IMR-90 (cell line): ENCODE measurements around the gene GNAT3. TPM values are rescaled to one million over a fixed set of nuclear protein-coding genes. Genes with fewer than 3 reads are reported as not detected.
A peak's percentile ranks its signal among the peaks of the same experiment; 100 is the strongest.

Source experiments
- ATAC-seq: fragments of 200-7000 bp; cut with Tn5 transposase; 2 replicates; pipeline ENCODE4 v1.9.1; 2020; ENCODE audit warnings: low read depth, mild to moderate bottlenecking, moderate library complexity
- BruUV-seq: library from RNA; stranded (reverse); fragments of 400-500 nt; replicated peaks from 2 replicates; lab custom pipeline; 2021; lab: Mats Ljungman, UMichigan
- CTCF ChIA-PET: fragments of 300-600 bp; formaldehyde crosslinking; extraction: SDS; loops from one replicate; lab custom pipeline; 2021; ENCODE audit warnings: antibody characterized with exemption; lab: Yijun Ruan, JAX
- POLR2A ChIA-PET: fragments of 300-600 bp; sonication (Branson Sonifier 250); formaldehyde crosslinking; loops from one replicate; lab custom pipeline; 2022; ENCODE audit warnings: antibody characterized with exemption; ENCODE audit not compliant: unreplicated experiment; lab: Charles Lee
- DNase-seq: peaks from one replicate; pipeline ENCODE4 v3.0.0; 2013
- H2AFZ ChIP-seq: replicated peaks from 2 replicates; pipeline ENCODE3; 2013; ENCODE audit warnings: low read length, mild to moderate bottlenecking; ENCODE audit not compliant: poor library complexity
- H2AK5ac ChIP-seq: 2 replicates; pipeline ENCODE4 v1.6.1; 2013; ENCODE audit warnings: low read depth, low read length, inconsistent platforms
- H2AK9ac ChIP-seq: replicated peaks from 2 replicates; pipeline ENCODE3; 2013; ENCODE audit warnings: mild to moderate bottlenecking, low read depth, low read length, moderate library complexity; ENCODE audit not compliant: poor library complexity
- H2BK120ac ChIP-seq: 2 replicates; pipeline ENCODE4 v1.6.1; 2013; ENCODE audit warnings: low read depth, low read length, inconsistent platforms
- H2BK15ac ChIP-seq: 3 replicates; pipeline ENCODE4 v1.6.1; 2013; ENCODE audit warnings: low read depth, low read length, inconsistent platforms
- H2BK20ac ChIP-seq: 2 replicates; pipeline ENCODE4 v1.6.1; 2013; ENCODE audit warnings: low read depth, mild to moderate bottlenecking, inconsistent platforms, low read length, moderate library complexity
- H2BK5ac ChIP-seq: 2 replicates; pipeline ENCODE4 v1.6.1; 2013; ENCODE audit warnings: mild to moderate bottlenecking, low read depth, low read length, inconsistent platforms; ENCODE audit not compliant: poor library complexity, severe bottlenecking
- H3K14ac ChIP-seq: replicated peaks from 2 replicates; pipeline ENCODE4 v1.6.1; 2013; ENCODE audit warnings: low read depth, low read length, inconsistent platforms
- H3K18ac ChIP-seq: 2 replicates; pipeline ENCODE4 v1.6.1; 2013; ENCODE audit warnings: low read depth, low read length, control low read depth
- H3K23ac ChIP-seq: 2 replicates; pipeline ENCODE4 v1.6.1; 2013; ENCODE audit warnings: low read depth, low read length, inconsistent platforms
- H3K27ac ChIP-seq: 2 replicates; pipeline ENCODE4 v1.5.1; 2013; ENCODE audit warnings: mild to moderate bottlenecking, control low read depth, low read length; ENCODE audit not compliant: insufficient read depth
- H3K27me3 ChIP-seq: 2 replicates; pipeline ENCODE4 v1.6.1; 2013; ENCODE audit warnings: low read length; ENCODE audit not compliant: control insufficient read depth, insufficient read depth
- H3K36me3 ChIP-seq: 2 replicates; pipeline ENCODE4 v1.6.1; 2013; ENCODE audit warnings: low read length, mixed read lengths; ENCODE audit not compliant: control insufficient read depth, insufficient read depth
- H3K4ac ChIP-seq: 2 replicates; pipeline ENCODE4 v1.6.1; 2013; ENCODE audit warnings: low read depth, low read length, inconsistent platforms
- H3K4me1 ChIP-seq: 2 replicates; pipeline ENCODE4 v1.6.1; 2013; ENCODE audit warnings: low read length, mixed read lengths; ENCODE audit not compliant: control insufficient read depth, insufficient read depth
- H3K4me2 ChIP-seq: 2 replicates; pipeline ENCODE4 v1.6.1; 2013; ENCODE audit warnings: low read depth, mild to moderate bottlenecking, control low read depth, low read length, moderate library complexity
- H3K4me3 ChIP-seq: 2 replicates; pipeline ENCODE4 v1.5.1; 2013; ENCODE audit warnings: low read depth, mild to moderate bottlenecking, control low read depth, low read length, moderate library complexity; ENCODE audit not compliant: insufficient read depth
- H3K56ac ChIP-seq: 2 replicates; pipeline ENCODE4 v1.6.1; 2013; ENCODE audit warnings: low read length, inconsistent platforms; ENCODE audit not compliant: insufficient read depth; ENCODE audit errors: extremely low read depth
- H3K79me1 ChIP-seq, 2 experiments: 2 replicates each; pipeline ENCODE4 v1.6.1; 2013; ENCODE audit warnings: low read length in 2 of 2, inconsistent platforms in 1 of 2, low read depth in 1 of 2
- H3K9ac ChIP-seq: 2 replicates; pipeline ENCODE4 v1.6.1; 2013; ENCODE audit warnings: low read depth, low read length, control low read depth
- H3K9me1 ChIP-seq: 2 replicates; pipeline ENCODE4 v1.6.1; 2013; ENCODE audit warnings: low read length, inconsistent platforms; ENCODE audit not compliant: insufficient read depth
- H3K9me3 ChIP-seq: 2 replicates; pipeline ENCODE4 v1.6.1; 2013; ENCODE audit warnings: low read length; ENCODE audit not compliant: control insufficient read depth, insufficient read depth
- H4K20me1 ChIP-seq: 2 replicates; pipeline ENCODE4 v1.6.1; 2013; ENCODE audit warnings: low read length, inconsistent platforms; ENCODE audit not compliant: insufficient read depth
- H4K5ac ChIP-seq: 2 replicates; pipeline ENCODE4 v1.6.1; 2013; ENCODE audit warnings: mild to moderate bottlenecking, low read depth, low read length, control low read depth
- H4K8ac ChIP-seq, 2 experiments: 2 replicates each; pipeline ENCODE4 v1.6.1; 2013; ENCODE audit warnings: low read depth in 2 of 2, low read length in 2 of 2, control low read depth in 1 of 2, inconsistent platforms in 1 of 2
- H4K91ac ChIP-seq: 2 replicates; pipeline ENCODE4 v1.6.1; 2013; ENCODE audit warnings: low read depth, low read length, inconsistent platforms; ENCODE audit not compliant: insufficient read depth
- BHLHE40 ChIP-seq: fragments of 150-350 bp; IDR thresholded peaks from 2 replicates; pipeline ENCODE4 v1.6.1; 2016; ENCODE audit warnings: mild to moderate bottlenecking, low read depth, low read length
- CEBPB ChIP-seq: IDR thresholded peaks from 2 replicates; pipeline ENCODE4 v1.6.1; 2012; ENCODE audit warnings: low read depth, low read length, improper control_type of control experiment
- CHD1 ChIP-seq: IDR thresholded peaks from 2 replicates; pipeline ENCODE4 v1.6.1; 2012; ENCODE audit warnings: low read depth, low read length, improper control_type of control experiment
- ELK1 ChIP-seq: fragments of 150-350 bp; IDR thresholded peaks from 2 replicates; pipeline ENCODE4 v1.6.1; 2016; ENCODE audit warnings: low read depth, mild to moderate bottlenecking, low read length, moderate library complexity, borderline replicate concordance
- FOS ChIP-seq: fragments of 150-350 bp; IDR thresholded peaks from 2 replicates; pipeline ENCODE4 v1.6.1; 2016; ENCODE audit warnings: low read depth, low read length
- MAFK ChIP-seq: IDR thresholded peaks from 2 replicates; pipeline ENCODE4 v1.6.1; 2012; ENCODE audit warnings: low read depth, low read length, improper control_type of control experiment
- MXI1 ChIP-seq: IDR thresholded peaks from 2 replicates; pipeline ENCODE4 v1.6.1; 2012; ENCODE audit warnings: low read depth, mild to moderate bottlenecking, low read length, moderate library complexity, borderline replicate concordance
- NFE2L2 ChIP-seq: fragments of 150-350 bp; IDR thresholded peaks from 2 replicates; pipeline ENCODE4 v1.6.1; 2016; ENCODE audit warnings: low read depth, mild to moderate bottlenecking, low read length
- RCOR1 ChIP-seq: IDR thresholded peaks from 2 replicates; pipeline ENCODE4 v1.6.1; 2012; ENCODE audit warnings: mild to moderate bottlenecking, low read length, improper control_type of control experiment; ENCODE audit not compliant: insufficient replicate concordance
- RFX5 ChIP-seq: IDR thresholded peaks from 2 replicates; pipeline ENCODE4 v1.8.0; 2012; ENCODE audit warnings: low read depth, mild to moderate bottlenecking, low read length, moderate library complexity
- USF2 ChIP-seq: fragments of 150-350 bp; IDR thresholded peaks from 2 replicates; pipeline ENCODE4 v1.6.1; 2017; ENCODE audit warnings: mild to moderate bottlenecking, antibody characterized with exemption, low read length, low read depth
- WGBS, 2 experiments: methylation state at CpG; one replicate each; pipeline versions ENCODE4 v1.1.5 to v1.1.7; 2013; ENCODE audit warnings: missing lambda C conversion rate in 2 of 2; ENCODE audit not compliant: insufficient read length in 1 of 2; ENCODE audit errors: extremely low coverage in 2 of 2; 5-methylcytosine and 5-hydroxymethylcytosine counted together
- dilution Hi-C: fragments of 300-500 bp; cut with HindIII; formaldehyde crosslinking; loops from one replicate; pipeline ENCODE4 v1.14.3; 2018; ENCODE audit warnings: low sequenced_read_pairs; ENCODE audit not compliant: unreplicated experiment
- in situ Hi-C: fragments of 300-500 bp; cut with MboI; formaldehyde crosslinking; loops from 3 replicates; pipeline ENCODE4 v1.14.3; 2019; ENCODE audit warnings: low sequenced_read_pairs, inconsistent platforms, mixed read lengths
- intact Hi-C: fragments of 100-400 bp; cut with micrococcal nuclease; formaldehyde crosslinking; loops from 2 replicates; pipeline ENCODE4 v1.10.0; 2022
- polyA plus RNA-seq, 3 experiments: library from polyadenylated mRNA; depleted of rRNA; stranded (reverse); fragments of >200 nt; gene quantifications; 2 replicates each; pipeline ENCODE4 v1.2.3, GENCODE V29; 2012; ENCODE audit warnings: low replicate concordance in 1 of 3
- total RNA-seq: library from RNA; depleted of rRNA; stranded (reverse); fragments of >200 nt; gene quantifications from 2 replicates; pipeline ENCODE4 v1.2.3, GENCODE V29; 2012

Gene GNAT3
- total and polyA plus RNA-seq, 2 of the 4 experiments (the other 2 are of a cell fraction), result not detected

- Histone ChIP-seq H2AK5ac (no peak overlapping the region), H2BK5ac (no peak overlapping the region), H3K9me3 (no peaks in the 10 kb centered on the region), H2AFZ (no peak overlapping the region), H4K5ac (no peak overlapping the region), H3K18ac (no peak overlapping the region), H2BK20ac (0 out of 2 replicates have a peak overlapping the region, but pooled peaks have one; percentile 43), H3K27ac (no peak overlapping the region), H3K4me2 (no peak overlapping the region), H3K79me1 (no peaks in the 10 kb centered on the region), H3K4ac (no peak overlapping the region), H3K4me1 (peaks cover 9% of the 10 kb centered on the region; the same call in 1 of the 2 replicates), H2AK9ac (no peak overlapping the region), H3K14ac (no peak overlapping the region), H3K4me3 (no peak overlapping the region), H2BK120ac (no peak overlapping the region), H3K9me1 (0 out of 2 replicates have a peak, but pooled peaks cover 4% of the 10 kb centered on the region), H3K9ac (no peak overlapping the region), H3K56ac (no peak overlapping the region), H4K91ac (no peak overlapping the region), H3K27me3 (no peaks in the 10 kb centered on the region), H2BK15ac (no peak overlapping the region), H3K23ac (no peak overlapping the region), H3K36me3 (no peaks in the 10 kb centered on the region), H4K8ac (no peak overlapping the region), H4K20me1 (no peaks in the 10 kb centered on the region)
- intact Hi-C loops, result no loop called here
- CTCF ChIA-PET, result interaction anchor here (1.2 kb wide), 1 partner anchor 186 kb away, joined by 3 read pairs; no protein-coding TSS in a partner anchor
- no peak for DNase-seq
- dilution Hi-C loops, result no loop called here
- WGBS, 2 experiments, result no CpG with 5 or more reads among the region's 1 CpG
- POLR2A ChIA-PET, result no interaction called here
- TF ChIP-seq BHLHE40, result no peak
- no peak for TF ChIP-seq NFE2L2
- no peak for TF ChIP-seq CHD1
- TF ChIP-seq MXI1, result no peak
- TF ChIP-seq MAFK, result no peak
- no peak for TF ChIP-seq ELK1
- TF ChIP-seq RFX5, result no peak
- TF ChIP-seq USF2, result no peak
- no peak for TF ChIP-seq CEBPB
- TF ChIP-seq RCOR1, result no peak
- no peak for TF ChIP-seq FOS
- no peak for ATAC-seq
- in situ Hi-C loops, result no loop called here
- no TSS peak for BruUV-seq
Measured at GRCh38 chr7:80476035-80476434, 35.8 kb downstream of the GNAT3 start.
